ENCODE data around the gene LAMTOR2.
"Not testable (repeated sequence)": the region's sequence is repeated elsewhere in the genome, so short reads cannot be mapped to it uniquely, and the experiment has no call there.

The LAMTOR2 gene

GRCh38 chr1:156065871-156066270 is 11.3 kb downstream of the LAMTOR2 start:
- Histone ChIP-seq H3K27me3 (no peaks in the 10 kb centered on the region), H3K27ac (no peak overlapping the region), H3K36me3 (no peaks in the 10 kb centered on the region), H3K4me3 (ENCODE audit: low read depth in 1 of 2, low read length in 1 of 2) (no peak overlapping the region), H3K9me3 (no peaks in the 10 kb centered on the region), H3K4me1 (ENCODE audit: control insufficient read depth in 1 of 2, insufficient read depth in 1 of 2, low read depth in 1 of 2, low read length in 1 of 2) (peaks cover 5 to 13% of the 10 kb centered on the region in 2 experiments)
- TF ChIP-seq CTCF (IDR thresholded peaks at IDR 0.05), result no peak

- no peaks in the 10 kb centered on the region for H3K9me3 ChIP-seq
- H3K4me3 ChIP-seq (ENCODE audit: low read depth in 1 of 2, low read length in 1 of 2), result no peak overlapping the region
- H3K4me1 ChIP-seq (ENCODE audit: control insufficient read depth in 1 of 2, insufficient read depth in 1 of 2, low read depth in 1 of 2, low read length in 1 of 2), result peaks cover 4 to 10% of the 10 kb centered on the region in 2 experiments
- no peaks in the 10 kb centered on the region for H3K36me3 ChIP-seq
- no peaks in the 10 kb centered on the region for H3K27me3 ChIP-seq
- TF ChIP-seq CTCF (IDR thresholded peaks at IDR 0.05), result no peak
- no peak overlapping the region for H3K27ac ChIP-seq
Observed at GRCh38 chr1:156067262-156067661, 12.7 kb downstream of the LAMTOR2 start.

GRCh38 chr1:156069490-156070455 is 15.2 kb downstream of the LAMTOR2 start:
- Histone ChIP-seq H3K4me3 (ENCODE audit: low read depth in 1 of 2, low read length in 1 of 2) (no peak overlapping the region), H3K36me3 (no peaks in the 10 kb centered on the region), H3K27ac (no peak overlapping the region), H3K27me3 (peaks cover 5% of the 10 kb centered on the region), H3K9me3 (no peaks in the 10 kb centered on the region), H3K4me1 (ENCODE audit: control insufficient read depth in 1 of 2, insufficient read depth in 1 of 2, low read depth in 1 of 2, low read length in 1 of 2) (peaks cover 0 to 6% of the 10 kb centered on the region in 2 experiments)
- no peak for TF ChIP-seq CTCF (IDR thresholded peaks at IDR 0.05)

- Histone ChIP-seq H3K36me3 (no peaks in the 10 kb centered on the region), H3K27me3 (peaks cover 12% of the 10 kb centered on the region), H3K9me3 (no peaks in the 10 kb centered on the region), H3K4me3 (ENCODE audit: low read depth in 1 of 2, low read length in 1 of 2) (no peak overlapping the region), H3K27ac (no peak overlapping the region), H3K4me1 (ENCODE audit: control insufficient read depth in 1 of 2, insufficient read depth in 1 of 2, low read depth in 1 of 2, low read length in 1 of 2) (peaks cover 0 to 6% of the 10 kb centered on the region in 2 experiments)
- no peak for TF ChIP-seq CTCF (IDR thresholded peaks at IDR 0.05)
Observed at GRCh38 chr1:156070548-156070947, 16.0 kb downstream of the LAMTOR2 start.

- H3K36me3 ChIP-seq; H3K4me3 ChIP-seq (ENCODE audit: low read depth in 1 of 2, low read length in 1 of 2); H3K9me3 ChIP-seq; H3K4me1 ChIP-seq (ENCODE audit: control insufficient read depth in 1 of 2, insufficient read depth in 1 of 2, low read depth in 1 of 2, low read length in 1 of 2); H3K27ac ChIP-seq: not testable (repeated sequence)
- H3K27me3 ChIP-seq, result peaks cover 21% of the 10 kb centered on the region
Observed at GRCh38 chr1:156071332-156071816, 16.8 kb downstream of the LAMTOR2 start.

- H3K9me3 ChIP-seq, result no peaks in the 10 kb centered on the region
- H3K4me1 ChIP-seq (ENCODE audit: control insufficient read depth in 1 of 2, insufficient read depth in 1 of 2, low read depth in 1 of 2, low read length in 1 of 2), result peaks cover 6% of the 10 kb centered on the region in 2 experiments
- H3K27me3 ChIP-seq, result peaks cover 29% of the 10 kb centered on the region
- no peak overlapping the region for H3K27ac ChIP-seq
- H3K4me3 ChIP-seq (ENCODE audit: low read depth in 1 of 2, low read length in 1 of 2), result no peak overlapping the region
- no peak for TF ChIP-seq CTCF (IDR thresholded peaks at IDR 0.05)
- no peaks in the 10 kb centered on the region for H3K36me3 ChIP-seq
Observed at GRCh38 chr1:156072251-156072650, 17.7 kb downstream of the LAMTOR2 start.

All from neutrophil (primary cell).